ENCODE data around the gene JAM2.

The JAM2 gene

GRCh38 chr21:25676451-25676850 lies 37.4 kb downstream of the JAM2 start:
- DNase-seq: no peak
- TF ChIP-seq, protein P1, sequence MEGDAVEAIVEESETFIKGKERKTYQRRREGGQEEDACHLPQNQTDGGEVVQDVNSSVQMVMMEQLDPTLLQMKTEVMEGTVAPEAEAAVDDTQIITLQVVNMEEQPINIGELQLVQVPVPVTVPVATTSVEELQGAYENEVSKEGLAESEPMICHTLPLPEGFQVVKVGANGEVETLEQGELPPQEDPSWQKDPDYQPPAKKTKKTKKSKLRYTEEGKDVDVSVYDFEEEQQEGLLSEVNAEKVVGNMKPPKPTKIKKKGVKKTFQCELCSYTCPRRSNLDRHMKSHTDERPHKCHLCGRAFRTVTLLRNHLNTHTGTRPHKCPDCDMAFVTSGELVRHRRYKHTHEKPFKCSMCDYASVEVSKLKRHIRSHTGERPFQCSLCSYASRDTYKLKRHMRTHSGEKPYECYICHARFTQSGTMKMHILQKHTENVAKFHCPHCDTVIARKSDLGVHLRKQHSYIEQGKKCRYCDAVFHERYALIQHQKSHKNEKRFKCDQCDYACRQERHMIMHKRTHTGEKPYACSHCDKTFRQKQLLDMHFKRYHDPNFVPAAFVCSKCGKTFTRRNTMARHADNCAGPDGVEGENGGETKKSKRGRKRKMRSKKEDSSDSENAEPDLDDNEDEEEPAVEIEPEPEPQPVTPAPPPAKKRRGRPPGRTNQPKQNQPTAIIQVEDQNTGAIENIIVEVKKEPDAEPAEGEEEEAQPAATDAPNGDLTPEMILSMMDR (IDR thresholded peaks at IDR 0.05; ENCODE audit: low read depth, low read length): no peak
- no peaks in the 10 kb centered on the region for H3K9me3 ChIP-seq (ENCODE audit: severe bottlenecking)
- H3K36me3 ChIP-seq: no peaks in the 10 kb centered on the region
- no peaks in the 10 kb centered on the region for H3K27me3 ChIP-seq (ENCODE audit: insufficient read depth, low read depth, severe bottlenecking)
- H3K27ac ChIP-seq: no peak overlapping the region
- H3K4me3 ChIP-seq (ENCODE audit: low read depth, low read length): no peak overlapping the region

GRCh38 chr21:25682382-25682781 lies 43.3 kb downstream of the JAM2 start:
- Histone ChIP-seq H3K9me3 (ENCODE audit: severe bottlenecking) (no peaks in the 10 kb centered on the region), H3K27ac (no peak overlapping the region), H3K27me3 (ENCODE audit: insufficient read depth, low read depth, severe bottlenecking) (no peaks in the 10 kb centered on the region), H3K36me3 (peaks cover 4% of the 10 kb centered on the region; the same call in 1 of the 2 replicates), H3K4me3 (ENCODE audit: low read depth, low read length) (no peak overlapping the region)
- TF ChIP-seq, protein P1 (IDR thresholded peaks at IDR 0.05; ENCODE audit: low read depth, low read length): no peak
- no peak for DNase-seq

DNA sequence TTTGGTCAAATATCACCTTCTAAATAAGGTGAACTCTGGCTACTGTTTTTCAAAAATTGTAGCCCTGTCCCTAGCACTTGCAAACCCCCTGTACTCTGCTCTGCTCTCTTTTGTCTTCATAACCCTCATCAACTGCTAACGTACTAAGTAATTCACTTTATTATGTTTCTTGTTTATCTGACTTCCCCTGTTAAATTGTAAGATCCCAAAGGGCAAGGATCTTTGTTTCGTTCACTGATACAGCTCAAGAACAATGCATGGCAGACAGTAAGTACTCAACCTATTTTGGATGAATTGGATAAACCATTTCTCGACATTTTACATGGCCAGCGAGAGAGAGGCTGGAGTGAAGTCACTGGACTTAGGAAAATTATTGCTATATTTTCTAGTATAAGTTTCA lies 48.7 kb downstream of the JAM2 start:
- TF ChIP-seq, protein P1 (IDR thresholded peaks at IDR 0.05; ENCODE audit: low read depth, low read length): no peak

GRCh38 chr21:25688275-25689155 lies 49.5 kb downstream of the JAM2 start:
- no peak overlapping the region for H3K4me3 ChIP-seq (ENCODE audit: low read depth, low read length)
- no peaks in the 10 kb centered on the region for H3K27me3 ChIP-seq (ENCODE audit: insufficient read depth, low read depth, severe bottlenecking)
- no peak for DNase-seq
- H3K27ac ChIP-seq: no peak overlapping the region
- H3K9me3 ChIP-seq (ENCODE audit: severe bottlenecking): no peaks in the 10 kb centered on the region
- TF ChIP-seq, protein P1 (IDR thresholded peaks at IDR 0.05; ENCODE audit: low read depth, low read length): no peak
- H3K36me3 ChIP-seq: peaks cover 5% of the 10 kb centered on the region

More for the DNA sequence above, 48.7 kb downstream of the JAM2 start:
- H3K27me3 ChIP-seq (ENCODE audit: insufficient read depth, low read depth, severe bottlenecking): no peaks in the 10 kb centered on the region
- H3K36me3 ChIP-seq: peaks cover 4% of the 10 kb centered on the region; the same call in 1 of the 2 replicates
- no peak overlapping the region for H3K27ac ChIP-seq
- no peaks in the 10 kb centered on the region for H3K9me3 ChIP-seq (ENCODE audit: severe bottlenecking)
- DNase-seq: no peak
- H3K4me3 ChIP-seq (ENCODE audit: low read depth, low read length): no peak overlapping the region

GRCh38 chr21:25689226-25689625 lies 50.2 kb downstream of the JAM2 start:
- H3K4me3 ChIP-seq (ENCODE audit: low read depth, low read length): no peak overlapping the region
- DNase-seq: no peak
- H3K27ac ChIP-seq: no peak overlapping the region
- H3K36me3 ChIP-seq: peaks cover 12% of the 10 kb centered on the region
- no peaks in the 10 kb centered on the region for H3K9me3 ChIP-seq (ENCODE audit: severe bottlenecking)
- H3K27me3 ChIP-seq (ENCODE audit: insufficient read depth, low read depth, severe bottlenecking): no peaks in the 10 kb centered on the region
- TF ChIP-seq, protein P1 (IDR thresholded peaks at IDR 0.05; ENCODE audit: low read depth, low read length): no peak
